GM18499 (cell line): ENCODE results near the gene SLC1A2.

Experiments
- ATAC-seq: cut with Tn5 transposase; IDR thresholded peaks from one replicate; pipeline ENCODE4 v1.9.1; 2021; ENCODE audit warnings: moderate number of reproducible peaks; ENCODE audit not compliant: insufficient read depth, unreplicated experiment

The SLC1A2 gene

GRCh38 chr11:35419184-35419829, at the start of gene SLC1A2:
SLC1A2 (minus strand) TSS chr11:35419558; CDS start chr11:35418966, 592 bp downstream.
- ATAC-seq: no peak

GRCh38 chr11:35466058-35466457, 46.7 kb upstream of the SLC1A2 start:
- no peak for ATAC-seq

GRCh38 chr11:35464308-35464707, 45.0 kb upstream of the SLC1A2 start:
- no peak for ATAC-seq

- ATAC-seq: no peak
These were observed 44.0 kb upstream of the SLC1A2 start for GRCh38 chr11:35463331-35463751.

- ATAC-seq: no peak
These were observed 42.7 kb upstream of the SLC1A2 start for GRCh38 chr11:35461917-35462538.

GRCh38 chr11:35459489-35459888, 40.1 kb upstream of the SLC1A2 start:
- no peak for ATAC-seq

- no peak for ATAC-seq
These were observed 39.5 kb upstream of the SLC1A2 start for GRCh38 chr11:35458846-35459245.

GRCh38 chr11:35454362-35454761, 35.0 kb upstream of the SLC1A2 start:
- no peak for ATAC-seq

GRCh38 chr11:35436581-35437250, 17.4 kb upstream of the SLC1A2 start:
- ATAC-seq: no peak

- no peak for ATAC-seq
These were observed 14.2 kb upstream of the SLC1A2 start for GRCh38 chr11:35433588-35433987.

GRCh38 chr11:35432464-35432863, 13.1 kb upstream of the SLC1A2 start:
- no peak for ATAC-seq

- ATAC-seq: no peak
These were observed 7.7 kb upstream of the SLC1A2 start for GRCh38 chr11:35427071-35427470.

- ATAC-seq: no peak
These were observed 7.0 kb upstream of the SLC1A2 start for GRCh38 chr11:35426351-35426750.

GRCh38 chr11:35425603-35426212, 6.3 kb upstream of the SLC1A2 start:
- ATAC-seq: no peak

- no peak for ATAC-seq
These were observed 5.0 kb upstream of the SLC1A2 start for GRCh38 chr11:35424157-35424940.

- no peak for ATAC-seq
These were observed 1.0 kb upstream of the SLC1A2 start for GRCh38 chr11:35420371-35420770.

- no peak for ATAC-seq
These were observed 524 bp upstream of the SLC1A2 start for GRCh38 chr11:35419830-35420333.

GRCh38 chr11:35418282-35419183, 825 bp downstream of the SLC1A2 start:
- no peak for ATAC-seq

GRCh38 chr11:35415487-35415886, 3.9 kb downstream of the SLC1A2 start:
- ATAC-seq: no peak
